ENCODE measurements around the gene SLC25A53. TPM values are rescaled to one million over a fixed set of nuclear protein-coding genes. Genes with fewer than 3 reads are reported as not detected.
"Not testable (repeated sequence)": the region's sequence is repeated elsewhere in the genome, so short reads cannot be mapped to it uniquely, and the experiment has no call there.

SLC25A53 gene
- total RNA-seq, 4 donors from 2014 or later: 23.9 to 28.8 (median 24.8) TPM

DNA sequence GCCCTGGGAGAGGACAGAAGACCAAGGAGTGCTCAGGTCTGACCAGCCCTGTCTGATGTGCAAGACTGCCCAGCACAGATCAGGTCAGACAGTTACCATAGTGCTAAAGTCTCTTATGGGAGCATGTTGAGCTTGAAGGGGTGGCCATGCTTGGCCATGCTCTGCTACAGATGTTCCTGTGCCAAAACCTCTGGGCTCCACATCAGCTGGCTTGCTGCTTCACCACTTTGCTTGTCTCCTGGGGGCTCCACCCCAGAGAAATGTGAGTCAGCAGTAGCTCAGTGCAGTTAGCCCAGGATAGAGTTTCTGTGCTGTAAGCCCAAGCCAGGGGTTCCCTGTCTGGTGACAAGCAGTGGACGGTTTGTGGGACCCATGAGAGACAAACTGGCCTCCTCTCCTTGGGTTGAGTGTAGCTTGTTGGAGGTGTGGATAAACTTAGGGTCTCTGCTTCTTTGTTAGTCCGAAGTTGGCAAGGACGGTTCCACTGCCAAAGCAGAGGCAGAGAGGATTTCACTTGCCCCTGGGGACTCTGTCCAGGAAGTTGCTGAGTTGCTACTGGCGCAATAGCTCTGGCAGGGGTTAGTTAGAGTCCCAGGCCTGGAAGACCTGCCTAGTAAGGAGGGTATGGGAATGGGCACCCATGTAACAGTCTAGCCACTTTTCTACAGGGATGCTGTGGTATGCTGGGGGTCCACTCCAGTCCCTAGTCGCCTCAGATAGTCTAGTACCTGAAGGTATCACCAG lies 72.1 kb downstream of the SLC25A53 start:
- TF ChIP-seq, protein P1, sequence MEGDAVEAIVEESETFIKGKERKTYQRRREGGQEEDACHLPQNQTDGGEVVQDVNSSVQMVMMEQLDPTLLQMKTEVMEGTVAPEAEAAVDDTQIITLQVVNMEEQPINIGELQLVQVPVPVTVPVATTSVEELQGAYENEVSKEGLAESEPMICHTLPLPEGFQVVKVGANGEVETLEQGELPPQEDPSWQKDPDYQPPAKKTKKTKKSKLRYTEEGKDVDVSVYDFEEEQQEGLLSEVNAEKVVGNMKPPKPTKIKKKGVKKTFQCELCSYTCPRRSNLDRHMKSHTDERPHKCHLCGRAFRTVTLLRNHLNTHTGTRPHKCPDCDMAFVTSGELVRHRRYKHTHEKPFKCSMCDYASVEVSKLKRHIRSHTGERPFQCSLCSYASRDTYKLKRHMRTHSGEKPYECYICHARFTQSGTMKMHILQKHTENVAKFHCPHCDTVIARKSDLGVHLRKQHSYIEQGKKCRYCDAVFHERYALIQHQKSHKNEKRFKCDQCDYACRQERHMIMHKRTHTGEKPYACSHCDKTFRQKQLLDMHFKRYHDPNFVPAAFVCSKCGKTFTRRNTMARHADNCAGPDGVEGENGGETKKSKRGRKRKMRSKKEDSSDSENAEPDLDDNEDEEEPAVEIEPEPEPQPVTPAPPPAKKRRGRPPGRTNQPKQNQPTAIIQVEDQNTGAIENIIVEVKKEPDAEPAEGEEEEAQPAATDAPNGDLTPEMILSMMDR (IDR thresholded peaks at IDR 0.05): no peak
- TF ChIP-seq POLR2AphosphoS5 (IDR thresholded peaks at IDR 0.05): no peak
- no peak for TF ChIP-seq EP300 (IDR thresholded peaks at IDR 0.05)
- TF ChIP-seq POLR2A (IDR thresholded peaks at IDR 0.05; ENCODE audit: low read depth): no peak
- Histone ChIP-seq H3K27me3 (no peaks in the 10 kb centered on the region), H3K36me3 (no peaks in the 10 kb centered on the region), H3K4me3 (no peak overlapping the region), H3K4me1 (no peaks in the 10 kb centered on the region), H3K9me3 (no peaks in the 10 kb centered on the region), H3K27ac (replicated peaks in 1 of 4) (no peak overlapping the region)
- 73% methylated on average over 4 of the region's 5 CpGs for WGBS
- no peak for DNase-seq (ENCODE audit: extremely low spot score)
- intact Hi-C loops (cut with DNase I): no loop called here

DNA sequence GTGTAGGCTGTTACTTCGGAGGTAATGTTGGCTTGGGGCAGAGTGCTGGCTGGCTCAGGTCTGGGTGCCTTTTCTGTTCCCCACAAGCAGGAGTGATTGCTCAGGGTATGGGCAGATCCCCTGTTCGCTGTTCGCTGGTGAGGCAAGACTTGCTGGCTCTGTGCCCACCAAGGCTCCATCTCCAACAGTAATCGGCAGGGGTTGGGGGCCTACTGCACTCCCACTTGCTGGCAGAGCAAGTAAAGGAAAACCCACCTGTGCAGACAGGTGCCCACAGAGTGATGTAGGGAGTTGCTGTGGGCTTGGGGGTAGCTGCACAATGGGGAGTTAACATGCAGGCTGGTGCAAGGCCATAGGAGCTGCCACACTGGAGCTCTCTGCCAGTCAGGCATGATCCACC lies 72.7 kb downstream of the SLC25A53 start:
- H3K27me3 ChIP-seq: no peaks in the 10 kb centered on the region
- TF ChIP-seq, protein P1 (IDR thresholded peaks at IDR 0.05): no peak
- no peak for TF ChIP-seq POLR2A (IDR thresholded peaks at IDR 0.05; ENCODE audit: low read depth)
- no peak for TF ChIP-seq POLR2AphosphoS5 (IDR thresholded peaks at IDR 0.05)
- no peak for TF ChIP-seq EP300 (IDR thresholded peaks at IDR 0.05)
- intact Hi-C loops (cut with DNase I): no loop called here
- H3K4me1 ChIP-seq: no peaks in the 10 kb centered on the region
- no peak for DNase-seq (ENCODE audit: extremely low spot score)
- 50% methylated on average over 1 of the region's 4 CpGs for WGBS
- no peak overlapping the region for H3K4me3 ChIP-seq
- no peaks in the 10 kb centered on the region for H3K36me3 ChIP-seq
- no peaks in the 10 kb centered on the region for H3K9me3 ChIP-seq
- no peak overlapping the region for H3K27ac ChIP-seq (replicated peaks in 1 of 4)

DNA sequence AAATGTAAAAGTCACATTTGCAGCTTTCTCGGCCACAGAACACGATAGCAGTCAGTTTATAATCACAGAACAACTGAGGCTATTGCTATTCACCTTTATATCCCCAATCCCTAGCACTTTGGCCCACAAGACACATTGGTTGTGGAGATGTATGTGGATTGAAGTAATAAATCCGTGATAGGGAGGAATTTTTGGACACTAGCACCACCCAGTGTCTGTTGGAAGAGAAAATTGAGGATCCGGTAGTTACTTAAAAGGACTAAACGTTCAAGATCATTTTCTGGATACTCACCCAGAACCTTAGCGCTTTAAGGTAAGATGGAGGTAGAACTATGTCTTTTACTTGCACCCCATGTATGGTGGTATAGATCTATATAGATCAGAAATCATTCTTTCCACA lies 79.0 kb downstream of the SLC25A53 start:
- DNase-seq (ENCODE audit: extremely low spot score); H3K36me3 ChIP-seq; intact Hi-C loops (cut with DNase I); H3K27ac ChIP-seq (replicated peaks in 1 of 4); H3K9me3 ChIP-seq; H3K27me3 ChIP-seq; H3K4me1 ChIP-seq; H3K4me3 ChIP-seq: not testable (repeated sequence)
- WGBS: no CpG with 5 or more reads among the region's 6 CpGs

DNA sequence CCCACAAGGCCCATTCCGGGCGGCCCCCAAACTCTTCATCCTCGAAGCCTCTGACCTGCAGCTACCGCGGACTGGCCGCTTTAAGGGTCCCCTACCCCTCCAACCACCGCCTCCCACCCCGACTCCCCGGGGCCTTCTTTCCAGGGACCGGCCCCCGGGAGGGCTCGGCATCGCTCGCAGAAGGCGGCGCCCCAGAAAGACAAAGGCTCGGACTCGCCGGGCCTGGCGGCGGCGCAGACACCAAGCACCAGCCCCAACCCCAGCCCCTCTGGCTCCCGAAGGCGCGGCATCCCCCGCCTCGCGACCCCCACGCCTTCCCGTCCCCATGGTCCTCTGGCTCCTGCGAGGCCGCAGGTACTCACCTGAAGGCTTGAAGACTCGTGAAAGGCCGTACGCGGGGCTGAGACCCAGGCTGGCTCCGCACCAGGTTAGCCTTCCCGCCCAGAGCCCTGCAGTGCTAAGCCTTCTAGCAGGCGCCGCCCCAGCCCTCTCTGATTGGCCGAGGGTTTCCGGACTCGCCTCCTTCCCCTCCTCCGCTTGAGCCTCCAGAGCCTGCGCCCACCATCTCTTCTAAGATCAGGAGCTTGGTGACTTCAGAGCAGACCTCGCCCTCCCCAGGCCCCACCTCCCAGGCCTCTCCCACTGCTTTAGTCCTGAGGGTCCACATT lies 80.9 kb downstream of the SLC25A53 start, which contains the start of gene TMSB15C:
TSS of gene TMSB15C (minus strand) at position 459 of the 668 bp plus-strand sequence.
- H3K4me1 ChIP-seq; H3K4me3 ChIP-seq; H3K27ac ChIP-seq (replicated peaks in 1 of 4); H3K36me3 ChIP-seq; intact Hi-C loops (cut with DNase I); H3K9me3 ChIP-seq; DNase-seq (ENCODE audit: extremely low spot score); H3K27me3 ChIP-seq: not testable (repeated sequence)
- no CpG with 5 or more reads among the region's 46 CpGs for WGBS

DNA sequence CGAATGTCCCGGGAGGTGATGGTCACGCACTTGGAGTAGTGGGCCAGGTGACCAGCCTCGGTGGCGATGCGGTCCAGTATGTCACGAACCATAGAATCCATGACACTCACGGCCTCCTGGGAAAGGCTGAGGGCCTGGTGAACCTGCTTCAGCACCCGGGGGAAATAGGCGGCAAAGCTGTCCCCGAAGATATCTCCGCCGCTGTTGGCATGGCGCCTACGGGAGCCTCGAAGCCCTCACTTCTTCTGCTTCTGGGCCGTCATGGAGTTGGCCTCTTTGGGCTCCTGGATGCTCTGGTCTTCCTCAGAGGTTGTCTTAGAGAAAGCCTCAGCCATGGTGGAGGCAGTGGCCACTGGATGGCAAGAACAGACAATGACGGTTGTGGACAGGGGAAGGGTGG lies 94.2 kb downstream of the SLC25A53 start:
- H3K9me3 ChIP-seq; intact Hi-C loops (cut with DNase I); H3K4me1 ChIP-seq; H3K27me3 ChIP-seq; H3K27ac ChIP-seq (replicated peaks in 1 of 4); H3K4me3 ChIP-seq; DNase-seq (ENCODE audit: extremely low spot score); H3K36me3 ChIP-seq: not testable (repeated sequence)
- WGBS: no CpG with 5 or more reads among the region's 18 CpGs

DNA sequence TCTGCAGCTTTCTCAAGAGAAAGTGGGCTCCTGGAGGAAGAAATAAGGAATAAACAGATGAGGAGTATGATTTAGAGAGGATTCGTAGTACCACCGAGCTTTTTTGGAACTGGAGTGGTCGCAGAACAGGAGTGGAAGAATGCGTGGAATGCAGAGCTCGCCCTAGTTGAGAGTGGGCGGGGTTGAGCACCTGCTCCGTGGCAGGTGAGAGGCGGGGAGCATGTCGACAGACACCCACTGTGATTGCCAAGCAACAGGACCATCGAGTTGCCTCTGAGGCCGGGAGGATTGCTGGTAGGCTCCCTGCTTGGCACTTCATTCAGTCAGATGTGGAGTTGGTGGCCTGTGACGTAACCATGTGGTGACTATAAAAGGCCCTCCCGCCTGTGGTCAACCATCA lies 101.9 kb downstream of the SLC25A53 start:
- H3K27ac ChIP-seq (replicated peaks in 1 of 4); H3K27me3 ChIP-seq; H3K4me1 ChIP-seq; H3K36me3 ChIP-seq; DNase-seq (ENCODE audit: extremely low spot score); H3K9me3 ChIP-seq; intact Hi-C loops (cut with DNase I); H3K4me3 ChIP-seq: not testable (repeated sequence)
- WGBS: no CpG with 5 or more reads among the region's 13 CpGs

Other genes with a start within 250 kb of the SLC25A53 start
- gene TMSB15B, start 194.4 kb downstream of the SLC25A53 start, total RNA-seq: 10 to 100 TPM in 1 of 4 donors, 1 to 10 TPM in 3; 3.6 to 10.8 (median 5.1) TPM
- gene H2BW1, start 143.3 kb downstream of the SLC25A53 start, total RNA-seq: not detected
- gene H2BW2, start 117.1 kb downstream of the SLC25A53 start, total RNA-seq: not detected
- gene TMSB15C, start 80.8 kb downstream of the SLC25A53 start, total RNA-seq: 1 to 10 TPM in 2 of 4 donors, under 1 TPM in 2; 0.83 to 2.1 (median 1.1) TPM
- gene ZCCHC18, start 44.5 kb downstream of the SLC25A53 start, total RNA-seq: 10 to 100 TPM in 1 of 4 donors, 1 to 10 TPM in 3; 1.5 to 12.3 (median 3.7) TPM
- gene FAM199X, start 9.4 kb upstream of the SLC25A53 start, total RNA-seq: 10 to 100 TPM; 19.9 to 25.6 (median 21.0) TPM
- not detected for gene ESX1, start 97.9 kb upstream of the SLC25A53 start, total RNA-seq